Muscle of arm (tissue), 12 donors: ENCODE data around the gene BSPRY. TPM values are rescaled to one million over a fixed set of nuclear protein-coding genes. Genes with fewer than 3 reads are reported as not detected.
"Not testable (repeated sequence)": the region's sequence is repeated elsewhere in the genome, so short reads cannot be mapped to it uniquely, and the experiment has no call there.

Experiments used
- DNase-seq: peaks from one replicate; pipeline ENCODE4 v3.0.0-alpha.2; 2013
- polyA plus RNA-seq, 12 donors: library from polyadenylated mRNA; unstranded; fragments of 120-200 nt; gene quantifications; one replicate each; pipeline ENCODE4 v1.2.1, GENCODE V29; 2013; ENCODE audit not compliant: insufficient read length in 12 of 12

BSPRY gene
- polyA plus RNA-seq, 12 donors = 0.17 to 2.7 (median 0.50) TPM; not detected in 2

DNA sequence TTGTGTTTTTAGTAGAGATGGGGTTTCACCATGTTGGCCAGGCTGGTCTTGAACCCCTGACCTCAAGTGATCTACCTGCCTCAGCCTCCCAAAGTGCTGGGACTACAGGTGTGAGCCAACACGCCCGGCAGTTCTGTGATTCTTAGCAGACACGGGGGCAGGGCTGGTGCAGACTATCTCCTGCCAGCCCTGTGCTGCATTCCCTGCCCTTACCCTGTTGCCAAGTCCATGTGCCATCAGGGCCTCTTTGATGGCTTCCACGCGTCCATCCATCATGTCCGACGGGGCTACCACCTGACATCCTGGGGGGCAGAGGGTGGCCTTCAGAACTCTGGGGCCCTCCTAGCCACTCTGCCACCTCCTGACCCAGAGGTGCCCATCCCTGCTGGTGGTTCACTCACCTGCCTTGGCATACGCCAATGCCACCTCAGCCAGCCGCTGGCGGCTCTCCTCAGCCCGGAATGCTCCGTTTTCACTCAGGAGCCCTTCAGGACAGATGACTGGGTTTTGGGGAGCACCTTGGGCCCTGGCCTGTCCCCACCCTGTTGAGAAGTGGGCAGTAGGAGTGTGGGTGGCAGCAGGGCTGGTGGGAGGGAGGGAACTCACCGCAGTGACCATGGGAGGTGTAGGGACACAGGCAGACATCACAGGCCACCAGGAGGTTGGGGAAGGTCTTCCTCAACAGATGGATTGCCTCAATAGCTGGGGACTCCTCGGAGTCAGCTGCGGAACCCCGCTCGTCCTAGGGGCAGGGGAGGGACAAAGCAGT, 41.0 kb downstream of the BSPRY start:
- DNase-seq = no peak

GRCh38 chr9:113391917-113392316, 42.6 kb downstream of the BSPRY start:
- no peak for DNase-seq

DNA sequence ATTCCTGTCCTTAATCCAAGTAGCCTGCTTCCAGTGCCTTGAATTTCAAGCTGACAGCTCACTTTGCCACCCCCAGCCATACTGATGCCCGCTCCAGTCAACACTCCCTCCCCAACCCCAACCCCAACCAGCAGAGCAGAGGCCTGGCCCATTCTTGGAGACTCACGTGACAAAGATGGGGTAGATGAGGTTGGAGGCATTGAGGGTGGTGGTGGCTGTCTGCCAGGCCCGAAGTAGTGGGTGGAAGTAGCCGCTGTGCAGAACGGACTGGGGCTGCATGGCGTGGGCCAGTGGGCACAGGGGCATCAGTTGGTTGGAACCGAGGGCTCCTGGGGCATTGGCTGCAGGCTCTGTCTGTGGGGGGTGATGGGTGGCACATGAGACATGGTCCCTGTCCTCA, 43.9 kb downstream of the BSPRY start:
- DNase-seq = no peak

DNA sequence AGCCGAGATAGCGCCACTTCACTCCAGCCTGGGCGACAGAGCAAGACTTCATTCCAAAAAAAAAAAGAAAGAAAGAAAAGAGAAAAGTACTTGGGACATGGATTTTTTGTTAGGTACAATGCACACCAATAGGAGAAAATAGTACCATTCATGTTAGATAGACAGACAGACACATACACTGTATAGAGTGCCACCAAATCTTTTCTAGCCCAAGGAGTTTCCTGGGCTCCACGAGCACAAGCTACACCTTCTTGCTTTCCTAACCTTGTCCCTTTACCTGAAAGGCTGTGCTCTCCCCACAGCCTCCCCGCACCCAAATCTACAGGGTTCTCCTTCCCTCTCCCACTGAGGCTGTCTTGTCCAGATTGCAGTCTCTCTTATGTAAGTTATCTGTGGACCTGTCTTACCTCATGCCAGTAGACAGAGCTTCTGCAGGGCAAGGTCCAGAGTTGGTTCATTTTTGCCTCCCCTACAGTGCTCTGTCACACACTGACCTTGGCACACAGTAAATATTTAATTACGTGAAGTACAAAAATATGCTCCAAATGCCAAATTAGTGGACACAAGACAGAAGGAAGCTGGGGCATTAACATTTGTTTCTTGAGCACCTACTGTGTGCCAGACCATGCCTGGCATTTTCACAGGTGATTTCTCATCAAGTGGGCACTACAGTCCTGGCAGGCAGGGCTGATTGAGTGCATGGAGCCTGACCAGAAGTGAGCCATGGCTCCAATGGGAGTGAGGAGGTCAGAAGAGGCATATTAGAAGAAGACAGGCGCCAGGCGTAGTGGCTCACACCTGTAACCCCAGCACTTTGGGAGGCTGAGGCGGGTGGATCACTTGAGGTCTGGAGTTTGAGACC, 45.9 kb downstream of the BSPRY start:
- DNase-seq = no peak

GRCh38 chr9:113397203-113397631, 47.9 kb downstream of the BSPRY start:
- DNase-seq = no peak

- no peak for DNase-seq
Measured at GRCh38 chr9:113398796-113399195, 49.5 kb downstream of the BSPRY start.

GRCh38 chr9:113399646-113400200, 50.4 kb downstream of the BSPRY start:
- no peak for DNase-seq

GRCh38 chr9:113401027-113401792, 51.9 kb downstream of the BSPRY start, which contains the start of gene ALAD:
ALAD (minus strand) TSS chr9:113401284; CDS start chr9:113393559, 7,725 bp downstream.
- DNase-seq = peak; percentile 99

DNA sequence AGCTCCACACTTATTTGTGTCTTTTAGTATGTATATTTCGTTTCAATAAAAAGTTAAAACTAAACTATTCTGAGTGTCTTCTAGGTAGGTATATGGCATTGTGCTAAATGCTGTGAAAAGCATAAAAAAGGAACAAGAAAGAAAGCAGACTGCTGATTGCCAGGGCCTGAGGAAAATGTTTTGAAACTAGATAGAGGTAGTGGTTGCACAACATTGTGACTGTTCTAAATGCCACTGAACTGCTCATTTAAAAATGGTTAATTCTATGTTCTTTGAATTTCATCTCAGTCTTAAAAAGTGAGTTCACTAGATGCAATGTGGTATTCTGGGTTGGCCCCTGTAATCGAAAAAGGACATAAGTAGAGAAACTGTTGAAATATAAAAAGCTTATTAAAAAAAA, 54.3 kb downstream of the BSPRY start:
- no peak for DNase-seq

DNA sequence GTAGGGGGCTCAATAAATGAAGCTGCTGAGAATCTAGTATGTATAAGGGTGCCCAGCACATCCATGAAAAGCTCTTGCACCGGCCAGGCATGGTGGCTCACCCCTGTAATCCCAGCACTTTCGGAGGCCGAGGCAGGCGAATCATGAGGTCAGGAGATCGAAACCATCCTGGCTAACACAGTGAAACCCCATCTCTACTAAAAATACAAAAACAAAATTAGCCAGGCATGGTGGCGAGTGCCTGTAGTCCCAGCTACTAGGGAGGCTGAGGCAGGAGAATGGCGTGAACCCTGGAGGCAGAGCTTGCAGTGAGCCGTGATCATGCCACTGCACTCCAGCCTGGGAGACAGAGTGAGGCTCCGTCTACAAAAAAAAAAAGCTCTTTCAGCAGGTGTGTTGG, 57.0 kb downstream of the BSPRY start:
- DNase-seq = not testable (repeated sequence)

GRCh38 chr9:113406873-113407511, 57.7 kb downstream of the BSPRY start:
- peak; percentile 70 for DNase-seq

- DNase-seq = no peak
Measured at GRCh38 chr9:113409481-113409880, 60.1 kb downstream of the BSPRY start.

DNA sequence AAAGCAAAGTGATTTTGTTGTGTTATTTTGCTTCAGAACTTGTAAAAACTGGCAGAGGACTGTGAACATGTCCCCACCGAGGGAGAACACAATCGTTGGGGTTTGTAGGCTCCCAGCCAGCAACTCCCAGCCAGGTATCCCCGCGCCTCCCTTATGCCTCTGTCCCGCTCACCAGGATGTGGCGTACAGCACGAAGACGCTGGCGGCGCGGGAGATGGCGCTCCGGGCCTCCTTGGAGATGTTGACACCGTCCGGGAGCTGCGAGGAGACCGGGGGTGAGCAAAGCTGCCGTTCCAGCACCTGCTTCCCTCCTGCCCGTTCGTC, 60.5 kb downstream of the BSPRY start:
- no peak for DNase-seq

DNA sequence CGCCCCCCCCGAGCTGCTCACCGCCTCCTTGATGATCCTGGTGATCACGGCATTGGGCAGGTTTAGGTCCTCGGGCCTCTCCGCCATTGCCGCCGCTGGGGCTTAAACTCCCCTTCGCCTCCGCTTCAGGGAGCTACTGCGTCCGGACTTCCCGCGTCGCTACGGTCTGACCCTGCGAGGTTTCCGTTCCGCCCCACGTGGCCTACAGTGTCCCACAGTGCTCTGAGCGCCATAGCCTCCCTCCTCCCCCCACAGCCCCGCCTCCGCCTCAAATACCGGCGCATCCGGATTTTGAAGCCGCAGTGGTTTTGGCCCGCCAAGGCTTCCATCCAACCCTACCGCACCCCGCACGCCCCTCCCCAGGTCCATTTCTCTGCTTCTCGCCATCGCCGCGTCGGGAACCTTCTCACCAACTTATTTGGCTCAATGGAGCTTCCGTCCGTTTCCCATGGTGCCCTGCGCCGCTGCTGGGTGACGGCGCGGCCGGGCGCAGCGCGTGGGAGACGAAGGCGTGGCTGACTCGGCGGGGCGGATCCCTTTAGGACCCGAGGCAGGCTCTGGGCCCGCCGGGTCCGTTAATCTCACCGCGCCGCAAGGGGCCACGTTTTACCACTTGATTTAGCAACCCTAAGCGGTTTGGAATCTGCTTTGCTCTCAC, 61.0 kb downstream of the BSPRY start, which contains the start of the genes C9orf43 and POLE3:
Gene C9orf43 (plus strand): TSS at position 541 of the 658 bp plus-strand sequence. CDS start 2,747 bp downstream, outside the sequence.
Gene POLE3 (minus strand): TSS at position 469 of the 658 bp plus-strand sequence. CDS start 382 bp downstream, at position 87.
- DNase-seq = peak; percentile 97

GRCh38 chr9:113416149-113416721, 66.9 kb downstream of the BSPRY start:
- DNase-seq = no peak

DNA sequence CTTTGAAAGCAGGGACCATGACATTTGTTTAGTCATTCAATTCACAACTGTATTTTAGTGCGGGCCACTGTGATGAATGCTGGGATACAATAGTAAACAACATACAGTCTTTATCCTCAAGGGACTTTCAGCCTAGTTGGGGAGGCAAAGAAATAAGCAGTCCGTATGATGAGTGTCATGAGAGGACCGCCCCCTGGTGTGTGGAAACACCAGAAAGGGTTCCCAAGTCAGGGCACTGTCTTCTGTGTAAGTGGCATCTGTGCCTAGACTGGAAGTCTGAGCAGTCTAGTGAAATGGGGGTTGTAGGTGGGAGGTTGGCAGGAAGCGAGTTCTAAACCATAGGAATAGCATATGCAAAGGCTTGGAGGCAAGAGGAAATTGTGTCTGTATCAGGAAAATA, 68.0 kb downstream of the BSPRY start:
- no peak for DNase-seq
